Duodenal mucosa (tissue), 2 donors: Measurements from ENCODE around the gene SYK.
"Not testable (repeated sequence)": the region's sequence is repeated elsewhere in the genome, so short reads cannot be mapped to it uniquely, and the experiment has no call there.

Source experiments
- H3K27ac ChIP-seq: one replicate; pipeline ENCODE4 v1.7.0; 2013; ENCODE audit warnings: low read depth, low read length
- H3K27me3 ChIP-seq, 2 donors: one replicate each; pipeline ENCODE4 v1.7.0; 2013; ENCODE audit warnings: low read length in 2 of 2, control low read depth in 1 of 2; ENCODE audit not compliant: insufficient read depth in 2 of 2, control insufficient read depth in 1 of 2
- H3K36me3 ChIP-seq, 2 donors: one replicate each; pipeline ENCODE4 v1.7.0; 2013; ENCODE audit warnings: low read length in 2 of 2, control low read depth in 1 of 2; ENCODE audit not compliant: insufficient read depth in 2 of 2, control insufficient read depth in 1 of 2
- H3K4me1 ChIP-seq, 2 donors: one replicate each; pipeline ENCODE4 v1.7.0; 2013; ENCODE audit warnings: low read length in 2 of 2, control low read depth in 1 of 2; ENCODE audit not compliant: insufficient read depth in 2 of 2, control insufficient read depth in 1 of 2
- H3K4me3 ChIP-seq, 2 donors: one replicate each; pipeline ENCODE4 v1.7.0; 2013; ENCODE audit warnings: low read length in 2 of 2, low read depth in 1 of 2
- H3K9ac ChIP-seq, 2 donors: one replicate each; pipeline ENCODE4 v1.7.0; 2013; ENCODE audit warnings: low read length in 2 of 2, low read depth in 1 of 2
- H3K9me3 ChIP-seq, 2 donors: one replicate each; pipeline ENCODE4 v1.7.0; 2013; ENCODE audit warnings: low read length in 2 of 2, control low read depth in 1 of 2; ENCODE audit not compliant: control insufficient read depth in 1 of 2

Gene SYK

DNA sequence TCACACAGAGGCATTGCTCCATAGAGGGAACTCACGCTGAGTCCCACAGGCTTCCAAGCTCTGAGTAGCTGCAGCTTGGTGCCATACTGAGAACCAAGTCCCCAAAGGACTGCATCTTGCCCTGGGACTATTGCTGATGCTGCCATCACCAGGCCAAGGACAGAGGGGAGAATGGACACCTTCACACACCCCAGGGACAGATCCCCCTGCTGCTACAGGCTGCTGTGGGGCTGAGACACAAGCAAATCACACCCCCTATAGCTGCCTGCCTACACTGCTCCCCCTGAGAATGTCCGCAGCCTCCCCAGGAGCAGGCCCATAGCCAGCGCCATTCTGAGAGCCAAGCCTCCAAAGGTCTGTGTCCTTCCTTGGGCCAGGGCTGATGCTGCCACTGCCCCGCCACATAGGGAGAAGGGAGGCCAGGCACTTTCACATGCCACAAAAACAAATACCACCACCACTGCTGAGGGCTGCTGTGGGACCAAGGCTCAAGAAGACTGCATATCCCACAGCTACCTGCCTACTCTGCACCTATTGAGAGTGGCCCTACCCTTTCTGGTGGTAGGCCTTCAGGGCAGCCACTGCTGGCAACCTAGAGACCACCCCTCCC lies 81.5 kb downstream of the SYK start:
- Histone ChIP-seq H3K9me3 (no peaks in the 10 kb centered on the region), H3K36me3 (peaks cover 29 to 57% of the 10 kb centered on the region in 2 donors), H3K4me3 (no peak overlapping the region), H3K4me1 (no peaks in the 10 kb centered on the region), H3K9ac (no peak overlapping the region), H3K27me3 (no peaks in the 10 kb centered on the region), H3K27ac (no peak overlapping the region)

DNA sequence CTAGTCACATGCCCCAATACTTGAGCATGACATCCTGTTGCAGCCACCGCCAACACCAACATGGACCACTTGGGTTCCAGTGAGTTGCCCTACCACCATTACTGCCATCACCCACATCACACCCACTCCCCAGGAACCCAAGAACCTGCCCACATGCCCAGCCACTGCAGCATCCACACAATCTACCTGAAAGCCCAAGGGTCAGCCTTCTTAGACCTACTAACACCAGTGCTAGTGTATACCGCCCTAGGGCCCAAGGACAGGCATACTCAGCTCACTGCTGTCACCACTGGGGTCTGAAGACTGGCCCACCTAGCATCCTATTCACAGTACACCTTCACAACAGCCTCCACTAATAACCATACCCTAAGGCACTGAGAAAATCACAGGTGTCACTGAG lies 82.0 kb downstream of the SYK start:
- Histone ChIP-seq H3K4me3 (no peak overlapping the region), H3K9ac (no peak overlapping the region), H3K36me3 (peaks cover 29 to 57% of the 10 kb centered on the region in 2 donors), H3K9me3 (no peaks in the 10 kb centered on the region), H3K4me1 (no peaks in the 10 kb centered on the region), H3K27me3 (no peaks in the 10 kb centered on the region), H3K27ac (no peak overlapping the region)

DNA sequence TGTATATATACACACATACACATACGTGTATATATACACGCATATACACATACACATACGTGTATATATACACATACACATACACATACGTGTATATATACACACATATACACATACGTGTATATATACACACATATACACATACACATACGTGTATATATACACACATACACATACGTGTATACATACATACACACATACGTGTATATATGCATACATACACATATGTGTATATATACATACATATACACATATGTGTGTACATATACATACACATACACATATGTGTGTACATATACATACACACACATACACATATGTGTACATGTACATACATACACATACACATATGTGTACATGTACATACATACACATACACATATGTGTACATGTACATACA lies 82.6 kb downstream of the SYK start:
- Histone ChIP-seq H3K27ac (no peak overlapping the region), H3K4me1 (no peaks in the 10 kb centered on the region), H3K27me3 (no peaks in the 10 kb centered on the region), H3K9me3 (no peaks in the 10 kb centered on the region), H3K4me3 (no peak overlapping the region), H3K36me3 (peaks cover 33 to 59% of the 10 kb centered on the region in 2 donors), H3K9ac (no peak overlapping the region)

DNA sequence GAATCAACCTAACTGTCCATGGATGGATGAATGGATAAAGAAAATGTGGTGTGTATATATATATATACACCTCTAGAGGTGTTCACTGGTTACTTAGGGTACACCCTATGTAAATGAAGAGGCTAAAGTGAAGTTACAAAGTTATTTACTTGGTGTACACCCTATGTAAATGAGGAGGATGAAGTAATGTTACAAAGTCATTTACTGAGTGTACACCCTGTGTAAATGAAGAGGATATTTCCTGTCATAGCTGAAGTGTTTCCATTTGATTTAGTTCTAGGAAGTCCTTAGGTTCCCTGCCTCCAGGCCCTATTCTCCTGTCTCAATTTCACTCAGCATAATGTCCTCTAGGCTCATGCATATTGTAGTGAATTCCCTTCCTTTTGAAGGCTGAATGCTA lies 85.2 kb downstream of the SYK start:
- H3K36me3 ChIP-seq = peaks cover 37 to 58% of the 10 kb centered on the region in 2 donors
- H3K9ac ChIP-seq, H3K9me3 ChIP-seq, H3K4me1 ChIP-seq, H3K27me3 ChIP-seq, H3K27ac ChIP-seq, H3K4me3 ChIP-seq: not testable (repeated sequence)

DNA sequence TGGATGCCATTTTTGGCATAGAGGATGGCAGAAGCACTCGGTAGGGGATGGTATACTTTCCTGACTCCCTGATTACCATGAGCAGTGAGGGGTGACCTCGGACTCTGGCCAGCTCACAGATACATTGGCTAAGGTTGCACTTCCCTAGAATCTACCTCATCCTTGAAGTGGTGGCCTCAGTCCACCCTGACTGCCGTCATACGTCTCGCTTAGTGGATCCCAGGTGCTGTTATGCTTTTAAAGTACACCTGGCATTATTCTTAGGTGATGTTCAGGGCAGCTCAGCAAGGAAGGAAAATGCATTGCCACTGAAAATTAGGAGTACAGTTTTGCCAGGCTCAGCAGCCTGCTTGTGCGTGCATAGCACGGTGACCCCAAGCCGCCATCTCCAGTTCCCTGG lies 87.3 kb downstream of the SYK start:
- Histone ChIP-seq H3K4me1 (no peaks in the 10 kb centered on the region), H3K9ac (no peak overlapping the region), H3K27ac (no peak overlapping the region), H3K27me3 (no peaks in the 10 kb centered on the region), H3K4me3 (no peak overlapping the region), H3K36me3 (peaks cover 33 to 54% of the 10 kb centered on the region in 2 donors), H3K9me3 (no peaks in the 10 kb centered on the region)

DNA sequence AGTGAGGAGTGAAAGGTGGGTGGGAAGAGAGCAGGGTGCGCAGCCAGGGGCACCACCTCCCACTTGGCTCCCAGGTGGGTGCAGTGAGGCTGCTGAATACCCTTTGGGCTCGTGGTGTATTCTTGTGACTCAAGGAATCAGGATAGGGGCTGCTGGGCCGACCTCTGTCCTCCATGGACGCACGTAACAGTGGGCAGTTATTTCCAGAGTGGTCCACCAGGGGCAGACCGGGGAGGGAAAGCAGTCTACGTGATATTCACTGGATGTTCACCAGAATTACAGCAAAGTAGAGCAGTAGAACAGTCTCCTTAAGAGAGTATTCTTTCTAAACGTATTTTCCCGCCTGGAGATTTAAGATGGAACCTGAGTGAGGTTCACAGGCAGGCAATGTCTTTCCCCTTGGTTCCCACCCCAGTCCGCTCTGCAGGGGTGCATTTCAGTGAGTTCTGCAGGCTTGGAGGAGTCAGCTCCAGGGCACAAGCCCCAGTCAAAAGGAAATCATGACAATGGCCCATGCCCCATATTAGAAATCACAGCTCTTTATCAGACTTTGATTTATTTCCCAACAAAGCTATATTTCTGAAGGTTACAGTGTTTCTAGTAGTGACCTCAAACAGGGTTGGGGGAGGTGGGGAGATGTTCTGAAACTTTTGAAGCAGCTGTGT lies 88.7 kb downstream of the SYK start:
- H3K9ac ChIP-seq = no peak overlapping the region
- no peaks in the 10 kb centered on the region for H3K27me3 ChIP-seq
- H3K4me1 ChIP-seq = no peaks in the 10 kb centered on the region
- H3K9me3 ChIP-seq = no peaks in the 10 kb centered on the region
- no peak overlapping the region for H3K27ac ChIP-seq
- no peak overlapping the region for H3K4me3 ChIP-seq
- peaks cover 33 to 63% of the 10 kb centered on the region in 2 donors for H3K36me3 ChIP-seq

DNA sequence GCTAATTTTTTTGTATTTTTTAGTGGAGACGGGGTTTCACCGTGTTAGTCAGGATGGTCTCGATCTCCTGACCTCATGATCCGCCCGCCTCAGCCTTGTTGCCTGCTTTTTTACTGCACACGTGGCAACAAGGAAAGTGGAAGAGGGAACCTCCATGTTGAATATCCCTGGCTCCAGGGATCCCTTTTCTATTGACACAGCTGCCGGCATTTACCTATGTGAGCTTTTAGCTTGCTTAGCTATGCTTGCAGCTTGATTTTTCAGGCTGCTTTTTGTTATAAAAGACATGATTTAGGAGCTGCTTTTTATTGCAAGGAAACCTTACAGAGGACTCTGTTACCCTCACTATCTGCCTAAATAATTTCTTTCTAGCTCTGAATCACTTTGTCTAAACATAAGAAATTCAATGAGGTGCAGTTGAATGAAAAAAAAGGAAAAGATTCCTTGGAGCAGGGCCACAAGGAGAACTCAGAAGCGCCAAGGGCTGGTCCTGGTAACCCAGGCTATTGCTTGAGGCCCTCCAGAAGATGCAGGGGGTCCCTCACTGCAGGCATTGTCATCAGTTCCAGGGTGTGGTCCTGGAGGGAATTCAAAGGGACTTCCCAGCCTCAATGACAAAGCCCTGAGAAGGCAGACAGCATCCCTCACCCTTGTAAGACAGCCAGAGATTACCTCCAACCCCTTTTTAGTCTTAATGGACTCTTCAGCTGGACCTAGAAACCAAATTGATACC lies 89.9 kb downstream of the SYK start:
- peaks cover 33 to 75% of the 10 kb centered on the region in 2 donors for H3K36me3 ChIP-seq
- H3K27ac ChIP-seq = no peak overlapping the region
- H3K4me1 ChIP-seq = no peaks in the 10 kb centered on the region
- H3K9ac ChIP-seq = no peak overlapping the region
- no peaks in the 10 kb centered on the region for H3K9me3 ChIP-seq
- H3K27me3 ChIP-seq = no peaks in the 10 kb centered on the region
- H3K4me3 ChIP-seq = no peak overlapping the region

DNA sequence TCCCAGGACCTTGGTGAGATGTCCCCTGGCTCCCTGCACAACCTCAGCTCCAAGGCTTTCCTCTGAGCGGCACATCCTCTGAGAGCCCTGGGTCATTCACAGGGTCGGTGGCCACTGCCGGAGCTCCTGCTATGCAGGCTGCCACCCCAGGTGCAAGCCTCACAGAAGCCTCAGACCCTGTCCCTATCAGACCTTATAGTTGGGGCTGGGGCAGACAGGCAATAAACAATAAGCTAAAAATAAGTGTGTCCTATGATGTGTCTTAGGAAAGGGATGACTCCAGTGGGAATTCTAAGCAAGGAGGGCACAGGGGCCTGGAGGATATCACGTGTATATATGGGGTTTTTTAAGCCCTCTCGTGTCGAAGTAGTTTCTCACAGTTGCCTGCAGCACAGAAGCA lies 91.3 kb downstream of the SYK start:
- no peaks in the 10 kb centered on the region for H3K9me3 ChIP-seq
- no peak overlapping the region for H3K4me3 ChIP-seq
- H3K27me3 ChIP-seq = no peaks in the 10 kb centered on the region
- H3K36me3 ChIP-seq = peaks cover 34 to 84% of the 10 kb centered on the region in 2 donors
- H3K4me1 ChIP-seq = no peaks in the 10 kb centered on the region
- H3K27ac ChIP-seq = no peak overlapping the region
- no peak overlapping the region for H3K9ac ChIP-seq

DNA sequence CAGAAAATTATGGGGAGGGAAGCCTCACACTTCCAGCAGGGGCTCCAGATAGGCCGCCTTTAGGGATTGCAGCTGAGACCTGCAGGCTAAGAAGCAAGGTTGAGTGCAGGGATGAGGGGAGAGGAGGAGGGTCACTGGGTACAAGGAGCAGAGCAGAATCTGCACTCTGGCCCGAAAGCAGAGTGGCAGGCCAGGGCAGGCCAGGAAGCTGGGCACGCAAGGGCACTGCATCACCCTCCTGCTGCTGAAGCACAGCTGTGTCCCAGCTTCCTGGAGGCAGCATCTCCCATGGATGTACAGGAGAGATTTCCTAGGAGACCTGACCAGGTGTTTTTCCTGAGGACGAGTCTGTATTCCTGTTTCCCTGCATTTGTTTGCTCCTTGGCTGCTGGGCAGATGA lies 92.1 kb downstream of the SYK start:
- Histone ChIP-seq H3K36me3 (peaks cover 30 to 82% of the 10 kb centered on the region in 2 donors), H3K9me3 (no peaks in the 10 kb centered on the region), H3K27ac (no peak overlapping the region), H3K27me3 (no peaks in the 10 kb centered on the region), H3K9ac (no peak overlapping the region), H3K4me1 (no peaks in the 10 kb centered on the region), H3K4me3 (no peak overlapping the region)

DNA sequence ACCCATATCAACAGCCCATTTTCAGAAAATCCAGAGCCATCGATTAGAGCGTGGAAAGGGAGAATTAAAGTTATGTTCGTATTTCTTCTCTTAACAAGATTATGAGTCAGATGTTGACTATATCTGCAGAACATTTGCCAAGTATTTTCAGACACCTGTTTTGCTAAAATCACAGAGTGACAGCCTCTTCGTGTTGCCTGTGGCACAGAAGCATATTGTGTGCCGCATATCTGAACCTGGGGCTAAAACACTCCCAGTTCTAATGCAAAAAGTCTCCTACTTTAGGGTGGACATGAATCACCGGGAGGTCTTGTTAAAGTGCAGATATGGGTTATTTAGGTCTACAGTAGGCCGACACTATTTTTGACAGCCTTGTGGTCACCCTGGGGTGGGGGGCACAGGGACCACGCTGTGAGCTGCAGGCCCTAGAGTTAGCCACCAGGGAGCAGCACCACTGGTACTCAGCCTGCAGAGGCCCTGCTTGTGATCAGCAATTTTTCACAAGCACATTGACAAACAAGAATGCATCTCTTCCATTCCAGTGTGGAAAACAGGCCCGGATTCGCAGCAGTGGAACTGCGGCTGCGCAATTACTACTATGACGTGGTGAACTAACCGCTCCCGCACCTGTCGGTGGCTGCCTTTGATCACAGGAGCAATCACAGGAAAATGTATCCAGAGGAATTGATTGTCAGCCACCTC lies 93.5 kb downstream of the SYK start:
- no peak overlapping the region for H3K27ac ChIP-seq
- H3K4me1 ChIP-seq = no peaks in the 10 kb centered on the region
- no peaks in the 10 kb centered on the region for H3K9me3 ChIP-seq
- peaks cover 18 to 79% of the 10 kb centered on the region in 2 donors for H3K36me3 ChIP-seq
- no peak overlapping the region for H3K9ac ChIP-seq
- H3K4me3 ChIP-seq = no peak overlapping the region
- H3K27me3 ChIP-seq = no peaks in the 10 kb centered on the region
